Osteocyte (in vitro differentiated cells): ENCODE results near the gene FUBP3. TPM values are rescaled to one million over a fixed set of nuclear protein-coding genes. Genes with fewer than 3 reads are reported as not detected.

Experiments used
- DNase-seq: peaks from one replicate; pipeline ENCODE4 v3.0.0; 2021; ENCODE audit warnings: mixed read lengths; ENCODE audit not compliant: unreplicated experiment; ENCODE audit errors: extremely low spot score
- H3K27ac Mint-ChIP-seq: one replicate; pipeline ENCODE4 v1.8.0; 2021; ENCODE audit warnings: mild to moderate bottlenecking, mixed read lengths; ENCODE audit not compliant: unreplicated experiment
- H3K27me3 Mint-ChIP-seq: one replicate; pipeline ENCODE4 v1.8.0; 2021; ENCODE audit warnings: mixed read lengths; ENCODE audit not compliant: unreplicated experiment
- H3K36me3 Mint-ChIP-seq: one replicate; pipeline ENCODE4 v1.8.0; 2021; ENCODE audit warnings: mixed read lengths; ENCODE audit not compliant: unreplicated experiment
- H3K4me1 Mint-ChIP-seq: one replicate; pipeline ENCODE4 v1.8.0; 2021; ENCODE audit warnings: mixed read lengths; ENCODE audit not compliant: unreplicated experiment
- H3K4me3 Mint-ChIP-seq: one replicate; pipeline ENCODE4 v1.8.0; 2021; ENCODE audit warnings: mild to moderate bottlenecking, moderate library complexity, mixed read lengths; ENCODE audit not compliant: unreplicated experiment
- H3K9me3 Mint-ChIP-seq: one replicate; pipeline ENCODE4 v1.8.0; 2021; ENCODE audit warnings: mixed read lengths; ENCODE audit not compliant: unreplicated experiment
- CTCF ChIP-seq: fragments of 200-600 bp; sonication (generic); IDR thresholded peaks from 2 replicates; pipeline ENCODE4 v1.5.0; 2021; ENCODE audit warnings: antibody characterized with exemption, mild to moderate bottlenecking, moderate library complexity
- total RNA-seq: library from RNA; stranded (reverse); gene quantifications from 2 replicates; pipeline ENCODE4 v1.2.1, GENCODE V29; 2021

The FUBP3 gene
- total RNA-seq, 1 donor from 2014 or later, result 72.7 TPM

GRCh38 chr9:130535818-130536521, 43.4 kb upstream of the FUBP3 start:
- DNase-seq, result no peak
- Mint-ChIP-seq H3K36me3 (no peaks in the 10 kb centered on the region), H3K27ac (no peak overlapping the region), H3K27me3 (peaks cover 59% of the 10 kb centered on the region), H3K9me3 (no peaks in the 10 kb centered on the region), H3K4me1 (peaks cover 4% of the 10 kb centered on the region), H3K4me3 (no peak overlapping the region)
- TF ChIP-seq CTCF, result no peak

DNA sequence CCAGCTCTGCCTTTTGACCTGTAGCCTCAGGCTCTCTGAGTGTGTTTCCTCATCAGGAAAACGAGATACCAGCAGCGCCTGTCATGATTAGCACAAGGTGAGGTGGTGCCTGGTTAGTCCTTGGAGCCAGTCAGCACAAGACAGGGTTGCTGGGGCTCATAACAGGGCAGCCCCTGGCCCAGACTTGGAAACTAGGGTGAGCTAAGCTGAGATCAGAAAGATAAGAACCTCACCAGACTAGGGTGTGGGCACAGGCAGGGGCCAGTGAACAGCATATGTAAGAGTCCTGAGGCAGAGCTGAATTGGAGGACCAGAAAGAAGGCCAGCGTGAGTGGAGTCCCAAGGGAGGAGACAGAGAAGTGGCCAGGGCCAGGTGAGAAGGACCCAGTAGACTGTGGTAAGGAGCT, 42.7 kb upstream of the FUBP3 start:
- H3K4me3 Mint-ChIP-seq, result no peak overlapping the region
- H3K27ac Mint-ChIP-seq, result no peak overlapping the region
- no peaks in the 10 kb centered on the region for H3K36me3 Mint-ChIP-seq
- peaks cover 4% of the 10 kb centered on the region for H3K4me1 Mint-ChIP-seq
- H3K9me3 Mint-ChIP-seq, result no peaks in the 10 kb centered on the region
- H3K27me3 Mint-ChIP-seq, result peaks cover 62% of the 10 kb centered on the region
- no peak for TF ChIP-seq CTCF
- DNase-seq, result no peak

GRCh38 chr9:130537346-130538050, 41.9 kb upstream of the FUBP3 start:
- H3K27ac Mint-ChIP-seq, result no peak overlapping the region
- H3K27me3 Mint-ChIP-seq, result peaks cover 63% of the 10 kb centered on the region
- no peaks in the 10 kb centered on the region for H3K9me3 Mint-ChIP-seq
- DNase-seq, result no peak
- no peaks in the 10 kb centered on the region for H3K36me3 Mint-ChIP-seq
- no peak for TF ChIP-seq CTCF
- peaks cover 4% of the 10 kb centered on the region for H3K4me1 Mint-ChIP-seq
- H3K4me3 Mint-ChIP-seq, result no peak overlapping the region

DNA sequence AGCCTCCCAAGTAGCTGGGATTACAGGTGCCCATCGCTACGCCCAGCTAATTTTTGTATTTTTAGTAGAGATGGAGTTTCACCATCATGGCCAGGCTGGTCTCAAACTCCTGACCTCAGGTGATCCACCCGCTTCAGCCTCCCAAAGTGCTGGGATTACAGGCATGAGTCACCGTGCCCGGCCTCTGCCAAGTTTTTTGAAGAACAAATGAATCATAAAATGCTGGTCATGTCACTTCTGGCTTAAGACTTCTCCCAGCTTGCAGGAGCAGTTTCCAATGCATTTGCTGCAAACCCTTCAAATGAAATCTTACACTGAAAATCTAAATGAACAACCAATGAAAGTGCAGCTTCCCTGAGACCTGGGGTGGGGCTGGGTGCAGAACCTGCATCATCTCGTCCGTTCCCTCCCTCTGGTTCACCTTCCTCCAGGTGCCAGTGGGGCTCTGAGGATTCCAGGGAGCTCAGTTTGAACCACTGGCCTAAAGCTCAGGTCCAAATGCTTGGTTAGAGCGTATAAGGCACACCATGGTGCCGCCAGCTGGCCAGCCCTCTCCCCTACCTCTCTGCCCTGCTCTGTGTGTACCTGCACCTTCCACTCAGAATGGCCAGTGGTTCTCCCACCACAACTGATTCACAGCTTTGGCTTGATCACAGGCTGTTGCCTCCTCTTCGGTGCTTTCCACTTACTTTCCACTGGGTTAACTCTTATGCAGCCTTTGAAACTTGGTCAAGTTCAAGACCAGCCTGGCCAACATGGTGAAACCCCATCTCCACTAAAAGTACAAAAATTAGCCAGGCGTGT, 39.8 kb upstream of the FUBP3 start:
- H3K4me1 Mint-ChIP-seq, result peaks cover 4% of the 10 kb centered on the region
- peaks cover 65% of the 10 kb centered on the region for H3K27me3 Mint-ChIP-seq

More for the DNA sequence above, 39.8 kb upstream of the FUBP3 start:
- TF ChIP-seq CTCF, result no peak
- no peaks in the 10 kb centered on the region for H3K36me3 Mint-ChIP-seq
- DNase-seq, result no peak
- H3K27ac Mint-ChIP-seq, result no peak overlapping the region
- H3K4me3 Mint-ChIP-seq, result no peak overlapping the region
- H3K9me3 Mint-ChIP-seq, result no peaks in the 10 kb centered on the region
